Ovary (tissue), 9 donors: Measurements from ENCODE around the gene TNIP1. TPM values are rescaled to one million over a fixed set of nuclear protein-coding genes. Genes with fewer than 3 reads are reported as not detected.

ENCODE experiments used
- DNase-seq, 5 donors: peaks; one replicate each; pipeline ENCODE4 v3.0.0-alpha.2; 2019 to 2020
- H3K27ac ChIP-seq, 2 donors: fragments of 200-600 bp; one replicate each; pipeline versions ENCODE4 v1.5.1 to v1.8.0; 2019 to 2022
- H3K27me3 ChIP-seq: fragments of 200-600 bp; one replicate; pipeline ENCODE4 v1.8.0; 2022
- H3K36me3 ChIP-seq: fragments of 200-600 bp; sonication (generic); one replicate; pipeline ENCODE4 v1.5.1; 2019
- H3K4me1 ChIP-seq: one replicate; pipeline ENCODE4 v1.8.1; 2013; ENCODE audit warnings: mild to moderate bottlenecking, moderate library complexity; ENCODE audit not compliant: insufficient read depth
- H3K4me3 ChIP-seq: fragments of 200-600 bp; sonication (generic); one replicate; pipeline ENCODE4 v1.5.1; 2017
- H3K9me3 ChIP-seq, 2 donors: fragments of 200-600 bp in 1 of 2; sonication (generic) in 1 of 2; one replicate each; pipeline versions ENCODE4 v1.5.1 to v1.8.1; 2013 to 2019; ENCODE audit warnings: mild to moderate bottlenecking in 1 of 2, moderate library complexity in 1 of 2
- EP300 ChIP-seq: sonication (generic); formaldehyde crosslinking; IDR thresholded peaks from one replicate; pipeline ENCODE4 v1.6.1; 2017; ENCODE audit warnings: antibody characterized with exemption
- POLR2A ChIP-seq: fragments of 450-650 bp; IDR thresholded peaks from one replicate; pipeline ENCODE4 v1.6.1; 2017; ENCODE audit warnings: antibody characterized with exemption, mild to moderate bottlenecking, moderate library complexity
- WGBS, 3 donors: extraction: QIAGEN DNeasy Blood & Tissue Kit in 1 of 3; methylation state at CpG; one replicate each; pipeline versions ENCODE4 v1.1.5 to v1.1.7; 2013 to 2017; 5-methylcytosine and 5-hydroxymethylcytosine counted together
- intact Hi-C, 4 donors: fragments of 100-400 bp; cut with DNase I; formaldehyde crosslinking; loops; one replicate each; pipeline versions ENCODE4 v1.11.0 to v1.15.1; 2022 to 2023
- polyA plus RNA-seq, 2 donors: library from polyadenylated mRNA; stranded (reverse); fragments of 200-250 nt in 1 of 2; fragments of 350-450 nt in 1 of 2; fragmentation: Illumina TruSeq in 1 of 2; extraction: RNeasy Lipid Tissue Mini Kit (QIAGEN cat#74804) in 1 of 2; gene quantifications; one replicate each; pipeline ENCODE4 v1.2.3, GENCODE V29; 2013 to 2014
- total RNA-seq, 7 donors: library from RNA; depleted of rRNA in 2 of 7; stranded (reverse); fragments of >200 nt in 2 of 7; fragmentation: NEBNext Ultra II Directional in 3 of 7; extraction: Animal tissue kit (Norgen Biotek cat#: 25700) in 3 of 7; gene quantifications; one replicate each; pipeline versions ENCODE4 v1.1.0 to v1.2.4, GENCODE V29; 2016 to 2023
- TF ChIP-seq, protein P1 (sequence below), 3 donors: fragments of 450-650 bp in 2 of 3; fragments of 200-600 bp in 1 of 3; IDR thresholded peaks; one replicate each; pipeline versions ENCODE4 v1.5.1 to v1.8.0; 2016 to 2022; ENCODE audit warnings: antibody characterized with exemption in 3 of 3, mild to moderate bottlenecking in 1 of 3
- donor health status: DM: no; HTN: no; CAD: no; lungs with moderate emphysema.
- donor health status: DM: no; HTN: no; CAD: no.
- donor health status: Bipolar disorder and iron deficiency.
- donor health status: DM: yes; HTN: yes; CAD: no.
- donor health status: DM: no; HTN: no; CAD: no.
- donor health status: DM: yes; HTN: yes; CAD: no.

The TNIP1 gene
- total and polyA plus RNA-seq, 9 donors, result 39.4 to 89.7 (median 60.6) TPM

DNA sequence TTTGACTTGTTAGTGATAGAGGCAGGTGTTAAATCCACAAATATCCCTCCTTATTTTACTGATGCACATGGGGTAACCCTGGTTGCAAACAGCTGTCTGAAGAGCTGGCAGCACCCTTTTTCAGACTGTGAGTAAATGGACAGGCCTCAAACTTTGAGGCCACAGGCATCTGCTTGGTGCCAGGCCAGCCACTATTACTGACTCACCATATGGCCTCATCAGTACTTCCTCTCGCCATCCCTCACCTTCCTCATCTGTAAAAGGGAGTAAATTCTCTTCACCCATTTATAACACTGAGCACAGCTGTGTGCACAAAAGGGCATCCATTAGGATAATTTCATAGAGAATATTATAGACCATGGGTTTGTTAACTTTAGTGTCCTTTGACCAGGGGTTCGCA lies 11.9 kb upstream of the TNIP1 start:
- intact Hi-C loops, result loop anchor here in 1 of 4 donors (2.0 kb wide), 1 partner anchor 26 kb away; no protein-coding TSS in a partner anchor

DNA sequence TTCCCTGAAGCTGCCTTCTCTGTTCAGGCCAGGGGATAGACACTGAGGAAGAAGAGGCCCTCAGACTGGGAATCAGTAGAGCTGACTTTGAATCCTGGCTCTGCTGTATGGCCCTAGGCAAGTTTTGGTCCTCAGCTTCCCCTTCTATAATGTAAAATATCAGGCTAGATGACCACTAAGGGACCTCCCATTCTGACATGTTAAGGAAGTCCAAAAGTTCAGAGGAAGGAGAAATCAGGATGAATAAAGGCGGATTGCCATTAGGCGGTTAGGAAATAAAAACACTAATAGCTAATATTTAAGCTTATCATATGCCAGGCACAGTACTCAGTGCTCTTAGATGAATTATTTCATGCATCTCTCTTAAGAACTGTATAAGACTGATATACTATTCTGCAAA lies 8.9 kb upstream of the TNIP1 start:
- Histone ChIP-seq H3K4me3 (no peak overlapping the region), H3K27me3 (no peaks in the 10 kb centered on the region), H3K36me3 (no peaks in the 10 kb centered on the region), H3K9me3 (no peaks in the 10 kb centered on the region), H3K27ac (no peak overlapping the region), H3K4me1 (peaks cover 12% of the 10 kb centered on the region)
- intact Hi-C loops, result no loop called here
- TF ChIP-seq POLR2A (no peak), EP300 (no peak)
- TF ChIP-seq, protein P1, sequence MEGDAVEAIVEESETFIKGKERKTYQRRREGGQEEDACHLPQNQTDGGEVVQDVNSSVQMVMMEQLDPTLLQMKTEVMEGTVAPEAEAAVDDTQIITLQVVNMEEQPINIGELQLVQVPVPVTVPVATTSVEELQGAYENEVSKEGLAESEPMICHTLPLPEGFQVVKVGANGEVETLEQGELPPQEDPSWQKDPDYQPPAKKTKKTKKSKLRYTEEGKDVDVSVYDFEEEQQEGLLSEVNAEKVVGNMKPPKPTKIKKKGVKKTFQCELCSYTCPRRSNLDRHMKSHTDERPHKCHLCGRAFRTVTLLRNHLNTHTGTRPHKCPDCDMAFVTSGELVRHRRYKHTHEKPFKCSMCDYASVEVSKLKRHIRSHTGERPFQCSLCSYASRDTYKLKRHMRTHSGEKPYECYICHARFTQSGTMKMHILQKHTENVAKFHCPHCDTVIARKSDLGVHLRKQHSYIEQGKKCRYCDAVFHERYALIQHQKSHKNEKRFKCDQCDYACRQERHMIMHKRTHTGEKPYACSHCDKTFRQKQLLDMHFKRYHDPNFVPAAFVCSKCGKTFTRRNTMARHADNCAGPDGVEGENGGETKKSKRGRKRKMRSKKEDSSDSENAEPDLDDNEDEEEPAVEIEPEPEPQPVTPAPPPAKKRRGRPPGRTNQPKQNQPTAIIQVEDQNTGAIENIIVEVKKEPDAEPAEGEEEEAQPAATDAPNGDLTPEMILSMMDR (IDR thresholded peaks at IDR 0.05), result no peak
- DNase-seq, result no peak
- WGBS, 3 donors, result 61 to 92% (median 77%) methylated on average over 2 of the region's 2 CpGs

More for the DNA sequence above, 11.9 kb upstream of the TNIP1 start:
- 86 to 92% (median 89%) methylated on average over 2 of the region's 2 CpGs for WGBS, 3 donors
- Histone ChIP-seq H3K27ac (no peak overlapping the region), H3K4me3 (no peak overlapping the region), H3K27me3 (no peaks in the 10 kb centered on the region), H3K36me3 (no peaks in the 10 kb centered on the region), H3K9me3 (no peaks in the 10 kb centered on the region), H3K4me1 (peaks cover 20% of the 10 kb centered on the region)
- DNase-seq, result no peak
- no peak for TF ChIP-seq EP300
- TF ChIP-seq, protein P1 (IDR thresholded peaks at IDR 0.05), result no peak
- TF ChIP-seq POLR2A, result no peak

DNA sequence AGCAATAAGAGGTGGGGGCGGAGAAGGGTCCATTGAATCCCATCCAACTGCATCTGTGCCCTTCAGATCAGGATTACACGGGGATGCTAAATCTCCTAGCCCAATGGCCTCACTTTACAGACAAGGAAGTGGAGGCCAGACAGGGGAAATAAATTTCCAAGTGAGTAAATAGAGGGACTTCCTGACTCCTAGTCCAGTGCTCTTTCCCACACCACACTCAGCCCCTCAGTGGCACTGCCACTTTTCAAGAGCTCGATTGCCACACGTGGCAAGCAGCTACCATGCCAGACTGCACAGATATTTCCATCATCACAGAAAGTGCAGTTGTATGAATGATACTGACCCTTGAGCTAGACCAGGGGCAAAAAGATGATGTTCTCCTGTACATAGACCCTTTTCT lies 8.2 kb upstream of the TNIP1 start:
- no peak for DNase-seq
- intact Hi-C loops, result no loop called here
- no peaks in the 10 kb centered on the region for H3K9me3 ChIP-seq
- TF ChIP-seq, protein P1 (IDR thresholded peaks at IDR 0.05), result no peak
- TF ChIP-seq EP300, result no peak
- no peak for TF ChIP-seq POLR2A
- H3K4me3 ChIP-seq, result no peak overlapping the region
- H3K27me3 ChIP-seq, result no peaks in the 10 kb centered on the region
- no peaks in the 10 kb centered on the region for H3K36me3 ChIP-seq
- H3K27ac ChIP-seq, result no peak overlapping the region
- peaks cover 8% of the 10 kb centered on the region for H3K4me1 ChIP-seq
- 73 to 78% (median 78%) methylated on average over 4 of the region's 4 CpGs for WGBS, 3 donors

DNA sequence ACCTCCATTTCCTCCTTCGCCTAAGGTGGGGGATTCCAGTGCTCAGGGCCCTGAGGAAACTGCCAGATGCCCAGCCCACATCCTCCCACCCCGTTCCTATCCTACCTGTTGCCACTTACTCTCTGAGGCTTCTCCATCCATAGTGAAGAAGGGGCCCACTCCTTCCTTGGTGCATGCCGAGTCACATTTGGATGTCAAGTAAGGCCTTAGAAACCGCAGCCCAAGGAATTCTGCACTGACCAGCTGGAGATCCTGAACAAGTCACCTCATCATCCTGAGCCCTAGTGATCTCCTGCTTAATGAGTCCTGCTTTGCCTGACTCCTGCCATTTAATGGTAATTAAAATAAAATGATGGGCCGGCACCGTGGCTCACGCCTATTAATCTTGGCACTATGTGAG lies 6.7 kb upstream of the TNIP1 start:
- DNase-seq, result no peak
- H3K9me3 ChIP-seq, result no peaks in the 10 kb centered on the region

More for the DNA sequence above, 6.7 kb upstream of the TNIP1 start:
- intact Hi-C loops, result no loop called here
- Histone ChIP-seq H3K27ac (no peak overlapping the region), H3K27me3 (no peaks in the 10 kb centered on the region), H3K4me1 (peaks cover 4% of the 10 kb centered on the region), H3K4me3 (no peak overlapping the region), H3K36me3 (no peaks in the 10 kb centered on the region)
- 93 to 95% (median 93%) methylated on average over 7 of the region's 7 CpGs for WGBS, 3 donors
- TF ChIP-seq EP300, result no peak
- TF ChIP-seq, protein P1 (IDR thresholded peaks at IDR 0.05), result no peak
- no peak for TF ChIP-seq POLR2A
